HEK293T (cell line): ENCODE results near the gene ENPEP.
"Not testable (repeated sequence)": the region's sequence is repeated elsewhere in the genome, so short reads cannot be mapped to it uniquely, and the experiment has no call there.

ENCODE experiments used
- CTCF ChIA-PET: fragments of 350-600 bp; formaldehyde crosslinking; extraction: SDS; loops from one replicate; lab custom pipeline; 2021; ENCODE audit warnings: antibody characterized with exemption, inconsistent platforms; lab: Yijun Ruan, JAX
- POLR2A ChIA-PET: fragments of 350-600 bp; formaldehyde crosslinking; extraction: SDS; loops from one replicate; lab custom pipeline; 2020; ENCODE audit warnings: antibody characterized with exemption, inconsistent platforms; lab: Yijun Ruan, JAX
- DNase-seq: peaks from one replicate; pipeline ENCODE4 v3.0.0; 2012; ENCODE audit warnings: mixed read lengths; ENCODE audit errors: extremely low spot score
- ARNT ChIP-seq: fragments of 450-650 bp; IDR thresholded peaks from 2 replicates; pipeline ENCODE4 v1.6.1; 2017; ENCODE audit warnings: mild to moderate bottlenecking
- BHLHE40 ChIP-seq: fragments of 450-650 bp; IDR thresholded peaks from 2 replicates; pipeline ENCODE4 v1.6.1; 2016; ENCODE audit warnings: mild to moderate bottlenecking, moderate library complexity, borderline replicate concordance
- CTBP1 ChIP-seq: fragments of 450-650 bp; IDR thresholded peaks from 2 replicates; pipeline ENCODE4 v1.6.1; 2016; ENCODE audit warnings: borderline replicate concordance
- ELF4 ChIP-seq: fragments of 450-650 bp; IDR thresholded peaks from 2 replicates; pipeline ENCODE4 v1.6.1; 2017; ENCODE audit warnings: antibody characterized with exemption
- FOXA1 ChIP-seq: fragments of 450-650 bp; IDR thresholded peaks from 2 replicates; pipeline ENCODE4 v1.6.1; 2016; ENCODE audit warnings: mild to moderate bottlenecking
- FOXK2 ChIP-seq: fragments of 450-650 bp; IDR thresholded peaks from 2 replicates; pipeline ENCODE4 v1.6.1; 2016; ENCODE audit warnings: mild to moderate bottlenecking
- FOXM1 ChIP-seq: fragments of 450-650 bp; IDR thresholded peaks from 2 replicates; pipeline ENCODE4 v1.6.1; 2017; ENCODE audit warnings: mild to moderate bottlenecking, borderline replicate concordance
- HDGF ChIP-seq: fragments of 450-650 bp; IDR thresholded peaks from 2 replicates; pipeline ENCODE4 v1.6.1; 2017; ENCODE audit warnings: antibody characterized with exemption, borderline replicate concordance
- L3MBTL2 ChIP-seq: fragments of 450-650 bp; conservative IDR thresholded peaks from 2 replicates; pipeline ENCODE4 v1.6.1; 2016; ENCODE audit warnings: mild to moderate bottlenecking
- LEF1 ChIP-seq: fragments of 450-650 bp; IDR thresholded peaks from 2 replicates; pipeline ENCODE4 v1.6.1; 2017; ENCODE audit warnings: mild to moderate bottlenecking, borderline replicate concordance
- NFRKB ChIP-seq: fragments of 450-650 bp; IDR thresholded peaks from 2 replicates; pipeline ENCODE4 v1.6.1; 2016; ENCODE audit warnings: mild to moderate bottlenecking, moderate library complexity
- SP1 ChIP-seq: fragments of 450-650 bp; IDR thresholded peaks from 2 replicates; pipeline ENCODE4 v1.6.1; 2017
- SUZ12 ChIP-seq: fragments of 450-650 bp; IDR thresholded peaks from 2 replicates; pipeline ENCODE4 v1.6.1; 2016; ENCODE audit warnings: mild to moderate bottlenecking
- TARDBP ChIP-seq: fragments of 450-650 bp; IDR thresholded peaks from 2 replicates; pipeline ENCODE4 v1.6.1; 2016
- ZNF384 ChIP-seq: fragments of 450-650 bp; IDR thresholded peaks from 2 replicates; pipeline ENCODE4 v1.6.1; 2016
- TF ChIP-seq, protein P1 (sequence below): fragments of 450-650 bp; IDR thresholded peaks from 2 replicates; pipeline ENCODE4 v1.6.1; 2016

Gene ENPEP

GRCh38 chr4:110475881-110476818 lies at the start of gene ENPEP:
TSS of gene ENPEP (plus strand) at chr4:110476155. CDS start at chr4:110476415, 260 bp downstream.
- DNase-seq, result no peak
- CTCF ChIA-PET, result no interaction called here
- TF ChIP-seq NFRKB, result no peak
- no peak for TF ChIP-seq LEF1
- no peak for TF ChIP-seq FOXM1
- TF ChIP-seq ELF4, result no peak
- TF ChIP-seq ZNF384, result no peak
- no peak for TF ChIP-seq SP1
- TF ChIP-seq FOXK2, result no peak
- no peak for TF ChIP-seq CTBP1
- TF ChIP-seq SUZ12, result no peak
- no peak for TF ChIP-seq FOXA1
- TF ChIP-seq, protein P1, sequence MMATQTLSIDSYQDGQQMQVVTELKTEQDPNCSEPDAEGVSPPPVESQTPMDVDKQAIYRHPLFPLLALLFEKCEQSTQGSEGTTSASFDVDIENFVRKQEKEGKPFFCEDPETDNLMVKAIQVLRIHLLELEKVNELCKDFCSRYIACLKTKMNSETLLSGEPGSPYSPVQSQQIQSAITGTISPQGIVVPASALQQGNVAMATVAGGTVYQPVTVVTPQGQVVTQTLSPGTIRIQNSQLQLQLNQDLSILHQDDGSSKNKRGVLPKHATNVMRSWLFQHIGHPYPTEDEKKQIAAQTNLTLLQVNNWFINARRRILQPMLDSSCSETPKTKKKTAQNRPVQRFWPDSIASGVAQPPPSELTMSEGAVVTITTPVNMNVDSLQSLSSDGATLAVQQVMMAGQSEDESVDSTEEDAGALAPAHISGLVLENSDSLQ, result no peak
- TF ChIP-seq L3MBTL2, result no peak
- no peak for TF ChIP-seq ARNT
- TF ChIP-seq TARDBP, result no peak
- TF ChIP-seq HDGF, result no peak
- TF ChIP-seq BHLHE40, result no peak
- POLR2A ChIA-PET, result interaction anchor here (1.5 to 2.0 kb wide), 2 partner anchors 63 to 65 kb away, joined by 4 to 6 read pairs; no protein-coding TSS in a partner anchor

- CTCF ChIA-PET, DNase-seq, POLR2A ChIA-PET: not testable (repeated sequence)
Measured at GRCh38 chr4:110431805-110432204, 44.1 kb upstream of the ENPEP start.

GRCh38 chr4:110437292-110437691 lies 38.7 kb upstream of the ENPEP start:
- CTCF ChIA-PET, POLR2A ChIA-PET, DNase-seq: not testable (repeated sequence)

GRCh38 chr4:110439209-110439608 lies 36.7 kb upstream of the ENPEP start:
- CTCF ChIA-PET, DNase-seq, POLR2A ChIA-PET: not testable (repeated sequence)

DNA sequence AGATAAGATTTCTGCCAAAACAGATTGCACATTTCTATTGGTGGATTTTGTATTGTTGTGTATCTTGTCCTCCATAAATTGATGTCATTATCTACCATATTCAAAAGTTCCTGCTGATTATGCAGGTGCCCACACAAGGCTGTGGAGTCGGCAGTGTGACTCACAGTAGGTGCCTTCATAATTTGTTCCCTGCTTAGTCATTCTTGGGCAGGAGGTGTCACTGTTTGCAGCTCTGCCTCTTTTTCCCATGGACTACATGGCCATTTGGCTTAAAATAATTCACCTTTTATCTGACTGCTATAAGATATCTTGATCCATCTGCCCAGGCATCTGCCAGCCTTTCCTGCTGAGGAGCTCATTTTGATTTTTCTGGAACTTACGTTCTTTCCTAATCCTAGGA lies 33.6 kb upstream of the ENPEP start:
- POLR2A ChIA-PET, result no interaction called here
- CTCF ChIA-PET, result no interaction called here
- TF ChIP-seq TARDBP (no peak), NFRKB (no peak), BHLHE40 (no peak), SP1 (no peak), ELF4 (no peak), HDGF (no peak), LEF1 (no peak), SUZ12 (no peak), L3MBTL2 (no peak), FOXA1 (no peak), ARNT (no peak), FOXM1 (no peak), FOXK2 (no peak), CTBP1 (no peak), ZNF384 (no peak)
- TF ChIP-seq, protein P1, result no peak
- DNase-seq, result no peak

DNA sequence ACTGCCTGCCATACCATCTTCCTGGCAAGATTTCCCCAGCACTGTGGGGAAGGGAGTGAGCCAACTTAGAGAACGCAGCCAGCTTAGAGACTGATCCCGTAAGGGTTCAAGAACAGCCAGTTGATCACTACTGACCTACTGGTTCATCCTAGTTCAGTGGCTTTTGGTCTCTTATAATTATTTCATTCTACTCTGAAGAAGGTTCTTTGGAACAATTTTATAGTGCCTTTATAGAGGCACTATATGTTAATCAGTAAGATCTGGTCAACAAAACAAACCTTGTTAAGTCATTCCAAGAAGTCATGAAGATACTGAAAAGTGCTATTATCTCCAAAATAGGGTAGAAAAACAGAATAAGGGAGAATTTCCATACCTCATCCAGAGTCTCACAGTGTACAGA lies 33.2 kb upstream of the ENPEP start:
- no peak for TF ChIP-seq BHLHE40
- TF ChIP-seq ARNT, result no peak
- TF ChIP-seq ZNF384, result no peak
- CTCF ChIA-PET, result no interaction called here
- POLR2A ChIA-PET, result no interaction called here
- DNase-seq, result no peak

DNA sequence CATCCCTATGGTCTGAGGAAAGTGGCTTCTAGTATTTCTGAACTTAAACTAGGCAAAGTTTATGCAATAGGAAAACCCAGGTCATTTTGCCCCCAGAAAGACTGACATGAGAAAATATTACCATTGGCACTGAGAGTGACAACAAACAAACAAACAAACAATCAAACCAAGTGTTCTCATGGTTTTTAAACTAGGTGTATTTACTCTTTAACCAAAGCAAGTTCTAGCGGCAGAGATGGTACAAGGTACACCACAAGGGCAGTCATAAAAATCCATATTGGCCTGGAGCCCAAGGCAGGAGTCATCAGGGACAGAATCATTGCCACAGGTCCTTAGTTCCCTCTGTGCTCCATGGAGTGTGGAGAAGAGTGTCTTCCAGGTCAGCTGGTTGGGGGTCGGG lies 26.0 kb upstream of the ENPEP start:
- TF ChIP-seq LEF1 (no peak), ZNF384 (no peak), HDGF (no peak)
- CTCF ChIA-PET, result no interaction called here
- POLR2A ChIA-PET, result no interaction called here
- no peak for DNase-seq

GRCh38 chr4:110452546-110452945 lies 23.4 kb upstream of the ENPEP start:
- TF ChIP-seq CTBP1, result no peak
- no peak for TF ChIP-seq FOXK2
- no peak for TF ChIP-seq LEF1
- no peak for TF ChIP-seq FOXA1
- no peak for TF ChIP-seq FOXM1
- TF ChIP-seq TARDBP, result no peak
- TF ChIP-seq ELF4, result no peak
- no peak for TF ChIP-seq BHLHE40
- no peak for TF ChIP-seq ARNT
- TF ChIP-seq NFRKB, result no peak
- TF ChIP-seq L3MBTL2, result no peak
- TF ChIP-seq ZNF384, result no peak
- TF ChIP-seq, protein P1, result no peak
- POLR2A ChIA-PET, result no interaction called here
- no peak for DNase-seq
- CTCF ChIA-PET, result no interaction called here
